Ascending aorta (tissue), 2 donors: ENCODE measurements around the gene KLRD1. TPM values are rescaled to one million over a fixed set of nuclear protein-coding genes. Genes with fewer than 3 reads are reported as not detected.
A peak's percentile ranks its signal among the peaks of the same experiment; 100 is the strongest.

Source experiments
- DNase-seq, 2 donors: peaks; one replicate each; pipeline ENCODE4 v3.0.0-alpha.2; 2019; ENCODE audit warnings: low spot score in 2 of 2
- H3K27ac ChIP-seq, 2 donors: fragments of 200-600 bp; sonication (generic); one replicate each; pipeline ENCODE4 v1.5.1; 2016 to 2017; ENCODE audit warnings: mild to moderate bottlenecking in 1 of 2
- H3K27me3 ChIP-seq: fragments of 200-600 bp; sonication (generic); one replicate; pipeline ENCODE4 v1.5.1; 2017
- H3K36me3 ChIP-seq, 2 donors: fragments of 200-600 bp; sonication (generic); one replicate each; pipeline ENCODE4 v1.5.1; 2016
- H3K4me1 ChIP-seq, 2 donors: fragments of 200-600 bp; sonication (generic); one replicate each; pipeline ENCODE4 v1.5.1; 2016 to 2017; ENCODE audit warnings: mild to moderate bottlenecking in 1 of 2
- H3K4me3 ChIP-seq, 2 donors: fragments of 200-600 bp; sonication (generic); one replicate each; pipeline ENCODE4 v1.5.1; 2016 to 2017; ENCODE audit warnings: mild to moderate bottlenecking in 1 of 2
- H3K9me3 ChIP-seq, 2 donors: fragments of 200-600 bp; sonication (generic); one replicate each; pipeline ENCODE4 v1.5.1; 2016
- intact Hi-C: fragments of 100-400 bp; cut with DNase I; formaldehyde crosslinking; loops from one replicate; pipeline ENCODE4 v1.15.1; 2023
- total RNA-seq: library from RNA; depleted of rRNA; stranded (reverse); fragments of >200 nt; gene quantifications from one replicate; pipeline ENCODE4 v1.1.0, GENCODE V29; 2016
- TF ChIP-seq, protein P1 (sequence below), 3 experiments: fragments of 200-600 bp in 2 of 3; fragments of 450-650 bp in 1 of 3; sonication (generic) in 2 of 3; IDR thresholded peaks; one replicate each; pipeline ENCODE4 v1.5.1; 2016 to 2019; ENCODE audit warnings: antibody characterized with exemption in 3 of 3, mild to moderate bottlenecking in 1 of 3, moderate library complexity in 1 of 3

The KLRD1 gene
- total RNA-seq, 1 donor from 2014 or later = 0.11 TPM

DNA sequence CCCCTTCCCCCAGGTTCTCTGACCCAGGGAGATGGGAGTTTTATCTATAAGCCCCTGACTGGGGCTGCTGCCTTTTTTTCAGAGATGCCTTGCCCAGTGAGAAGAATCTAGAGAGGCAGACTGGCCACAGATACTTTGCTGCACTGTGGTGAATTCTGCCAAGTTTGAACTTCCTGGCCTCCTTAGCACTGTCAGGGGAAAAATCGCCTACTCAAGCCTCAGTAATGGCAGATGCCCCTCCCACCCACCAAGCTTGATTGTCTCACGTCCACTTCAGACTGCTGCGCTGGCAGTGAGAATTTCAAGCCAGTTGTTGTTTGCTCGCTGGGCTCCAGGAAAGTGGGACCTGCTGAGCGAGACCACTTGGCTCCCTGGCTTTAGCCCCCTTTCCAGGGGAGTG lies 50.5 kb downstream of the KLRD1 start:
- H3K4me1 ChIP-seq = no peaks in the 10 kb centered on the region
- no peaks in the 10 kb centered on the region for H3K9me3 ChIP-seq
- H3K27ac ChIP-seq = no peak overlapping the region
- DNase-seq = no peak
- no peak overlapping the region for H3K4me3 ChIP-seq
- TF ChIP-seq, protein P1, sequence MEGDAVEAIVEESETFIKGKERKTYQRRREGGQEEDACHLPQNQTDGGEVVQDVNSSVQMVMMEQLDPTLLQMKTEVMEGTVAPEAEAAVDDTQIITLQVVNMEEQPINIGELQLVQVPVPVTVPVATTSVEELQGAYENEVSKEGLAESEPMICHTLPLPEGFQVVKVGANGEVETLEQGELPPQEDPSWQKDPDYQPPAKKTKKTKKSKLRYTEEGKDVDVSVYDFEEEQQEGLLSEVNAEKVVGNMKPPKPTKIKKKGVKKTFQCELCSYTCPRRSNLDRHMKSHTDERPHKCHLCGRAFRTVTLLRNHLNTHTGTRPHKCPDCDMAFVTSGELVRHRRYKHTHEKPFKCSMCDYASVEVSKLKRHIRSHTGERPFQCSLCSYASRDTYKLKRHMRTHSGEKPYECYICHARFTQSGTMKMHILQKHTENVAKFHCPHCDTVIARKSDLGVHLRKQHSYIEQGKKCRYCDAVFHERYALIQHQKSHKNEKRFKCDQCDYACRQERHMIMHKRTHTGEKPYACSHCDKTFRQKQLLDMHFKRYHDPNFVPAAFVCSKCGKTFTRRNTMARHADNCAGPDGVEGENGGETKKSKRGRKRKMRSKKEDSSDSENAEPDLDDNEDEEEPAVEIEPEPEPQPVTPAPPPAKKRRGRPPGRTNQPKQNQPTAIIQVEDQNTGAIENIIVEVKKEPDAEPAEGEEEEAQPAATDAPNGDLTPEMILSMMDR (IDR thresholded peaks at IDR 0.05) = no peak
- H3K36me3 ChIP-seq = no peaks in the 10 kb centered on the region
- intact Hi-C loops = no loop called here
- no peaks in the 10 kb centered on the region for H3K27me3 ChIP-seq

- H3K4me1 ChIP-seq = peaks cover 0 to 3% of the 10 kb centered on the region in 2 donors
- H3K4me3 ChIP-seq = no peak overlapping the region
- H3K27me3 ChIP-seq = no peaks in the 10 kb centered on the region
- no peaks in the 10 kb centered on the region for H3K36me3 ChIP-seq
- H3K27ac ChIP-seq = no peak overlapping the region
- intact Hi-C loops = no loop called here
- no peak for DNase-seq
- TF ChIP-seq, protein P1 (IDR thresholded peaks at IDR 0.05) = no peak
- H3K9me3 ChIP-seq = no peaks in the 10 kb centered on the region
These were observed 51.3 kb downstream of the KLRD1 start for GRCh38 chr12:10358969-10359368.

DNA sequence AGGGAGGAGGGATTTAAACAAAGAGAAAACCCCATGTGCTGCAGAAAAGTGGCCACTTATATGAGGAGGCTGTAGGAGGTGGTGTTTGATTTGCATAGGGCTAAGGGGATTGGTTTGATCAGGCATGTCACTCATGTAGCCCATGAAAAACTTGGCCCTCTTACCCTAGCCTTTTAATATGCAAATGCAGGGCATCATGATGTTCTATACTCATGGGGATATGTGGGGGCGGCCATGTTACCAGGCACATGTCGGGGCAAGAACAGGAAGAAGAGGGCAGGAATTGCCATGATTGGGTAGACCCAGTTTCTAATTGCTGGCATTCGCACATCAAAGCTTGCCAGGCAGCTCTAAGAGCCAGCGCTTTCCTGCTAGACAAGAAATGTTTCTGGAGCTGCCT lies 53.4 kb downstream of the KLRD1 start:
- Histone ChIP-seq H3K4me1 (peaks cover 3 to 7% of the 10 kb centered on the region in 2 donors), H3K9me3 (no peaks in the 10 kb centered on the region), H3K27ac (peak overlapping the region in 1 of 2 donors; percentile 34), H3K4me3 (peak overlapping the region in 1 of 2 donors; percentile 27), H3K27me3 (no peaks in the 10 kb centered on the region), H3K36me3 (no peaks in the 10 kb centered on the region)
- intact Hi-C loops = loop anchor here (5.0 to 10.0 kb wide), 3 partner anchors 149 to 814 kb away; partner anchors contain the start of genes GABARAPL1 and SMIM10L1
- TF ChIP-seq, protein P1 (IDR thresholded peaks at IDR 0.05) = no peak
- DNase-seq = no peak

DNA sequence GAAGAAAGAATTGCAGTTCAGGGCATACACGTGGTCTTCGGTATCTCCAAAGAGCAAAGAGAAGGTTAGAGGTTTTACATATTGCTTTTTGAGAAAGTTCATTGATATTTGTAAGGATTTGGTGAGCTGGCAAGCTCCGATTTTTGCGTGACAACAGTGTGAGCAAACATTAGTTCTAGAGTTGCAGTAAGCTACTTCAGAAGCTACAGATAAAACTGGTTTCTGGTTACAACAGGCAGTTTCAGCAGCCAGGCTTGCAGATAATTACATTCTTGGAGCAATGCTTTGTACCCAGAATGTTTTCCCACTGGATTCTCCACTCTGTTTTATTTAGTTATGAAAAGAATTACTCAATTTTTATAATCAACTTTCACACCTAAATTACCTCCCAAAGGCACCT lies 54.0 kb downstream of the KLRD1 start:
- Histone ChIP-seq H3K27me3 (no peaks in the 10 kb centered on the region), H3K27ac (peak overlapping the region in 1 of 2 donors; percentile 34), H3K9me3 (no peaks in the 10 kb centered on the region), H3K36me3 (no peaks in the 10 kb centered on the region), H3K4me3 (peak overlapping the region in 1 of 2 donors; percentile 27), H3K4me1 (peaks cover 7 to 8% of the 10 kb centered on the region in 2 donors)
- TF ChIP-seq, protein P1 (IDR thresholded peaks at IDR 0.05) = no peak
- intact Hi-C loops = loop anchor here (5.0 to 10.0 kb wide), 3 partner anchors 149 to 813 kb away; partner anchors contain the start of genes GABARAPL1 and SMIM10L1
- no peak for DNase-seq

DNA sequence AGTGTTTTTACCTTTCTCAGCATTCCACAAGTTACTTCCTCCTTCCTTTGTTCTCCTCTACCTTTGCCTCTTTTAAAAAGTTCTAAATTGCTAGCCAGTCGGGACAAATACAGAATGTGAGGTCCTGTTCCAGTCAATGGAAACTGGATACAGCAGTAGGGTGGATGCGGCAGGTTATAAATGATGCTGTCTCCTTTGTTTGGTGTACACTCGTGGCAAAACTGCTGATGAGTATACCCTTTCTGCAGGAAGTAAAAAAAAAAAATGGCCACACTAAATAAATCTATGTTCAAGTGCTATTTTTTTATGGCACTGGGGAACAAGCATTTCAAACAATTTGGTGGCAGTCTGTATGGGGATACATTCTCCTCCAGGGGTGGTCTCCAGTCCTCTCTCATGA lies 54.7 kb downstream of the KLRD1 start:
- H3K4me1 ChIP-seq = peaks cover 10% of the 10 kb centered on the region in 2 donors
- peak overlapping the region in 1 of 2 donors; percentile 88 for H3K27ac ChIP-seq
- DNase-seq = no peak
- H3K4me3 ChIP-seq = no peak overlapping the region
- no peaks in the 10 kb centered on the region for H3K27me3 ChIP-seq
- intact Hi-C loops = loop anchor here (5.0 to 10.0 kb wide), 3 partner anchors 150 to 812 kb away; partner anchors contain the start of genes GABARAPL1 and SMIM10L1
- no peaks in the 10 kb centered on the region for H3K9me3 ChIP-seq
- TF ChIP-seq, protein P1 (IDR thresholded peaks at IDR 0.05) = no peak
- no peaks in the 10 kb centered on the region for H3K36me3 ChIP-seq
